ACHN (cell line): ENCODE measurements around the gene SLC35D2.
"Not testable (repeated sequence)": the region's sequence is repeated elsewhere in the genome, so short reads cannot be mapped to it uniquely, and the experiment has no call there.

Source experiments
- DNase-seq: peaks from one replicate; pipeline ENCODE4 v3.0.0-alpha.2; 2015
- in situ Hi-C: cut with HindIII; loops from 2 replicates; pipeline ENCODE4 v1.10.0; 2017; ENCODE audit warnings: low sequenced_read_pairs, low pct_ligation_motif_present, low pct_unique_long_range_greater_than_20kb

The SLC35D2 gene

GRCh38 chr9:96375507-96375906 lies 8.0 kb downstream of the SLC35D2 start:
- in situ Hi-C loops, DNase-seq: not testable (repeated sequence)

- DNase-seq: no peak
- in situ Hi-C loops: no loop called here
These were observed 15.6 kb downstream of the SLC35D2 start for GRCh38 chr9:96367943-96368342.

- in situ Hi-C loops: no loop called here
These were observed 20.1 kb downstream of the SLC35D2 start for GRCh38 chr9:96363175-96363967.

GRCh38 chr9:96362119-96362518 lies 21.4 kb downstream of the SLC35D2 start:
- in situ Hi-C loops, DNase-seq: not testable (repeated sequence)

More at GRCh38 chr9:96363175-96363967, 20.1 kb downstream of the SLC35D2 start:
- no peak for DNase-seq

- DNase-seq: no peak
These were observed 21.8 kb downstream of the SLC35D2 start for GRCh38 chr9:96361668-96362067.

GRCh38 chr9:96360976-96361375 lies 22.5 kb downstream of the SLC35D2 start:
- no peak for DNase-seq

More at GRCh38 chr9:96361668-96362067, 21.8 kb downstream of the SLC35D2 start:
- in situ Hi-C loops: no loop called here

GRCh38 chr9:96360523-96360922 lies 23.0 kb downstream of the SLC35D2 start:
- in situ Hi-C loops, DNase-seq: not testable (repeated sequence)

More at GRCh38 chr9:96360976-96361375, 22.5 kb downstream of the SLC35D2 start:
- in situ Hi-C loops: no loop called here

- in situ Hi-C loops: no loop called here
- DNase-seq: no peak
These were observed 32.6 kb downstream of the SLC35D2 start for GRCh38 chr9:96350866-96351265.

GRCh38 chr9:96348261-96348660 lies 35.2 kb downstream of the SLC35D2 start:
- DNase-seq: no peak
- in situ Hi-C loops: no loop called here

- no peak for DNase-seq
- in situ Hi-C loops: no loop called here
These were observed 38.0 kb downstream of the SLC35D2 start for GRCh38 chr9:96345551-96345950.

GRCh38 chr9:96344458-96345180 lies 38.9 kb downstream of the SLC35D2 start:
- peak; percentile 85 for DNase-seq
- in situ Hi-C loops: no loop called here

GRCh38 chr9:96343515-96344360 lies 39.8 kb downstream of the SLC35D2 start:
- no peak for DNase-seq
- in situ Hi-C loops: no loop called here

- no peak for DNase-seq
- in situ Hi-C loops: no loop called here
These were observed 40.8 kb downstream of the SLC35D2 start for GRCh38 chr9:96342571-96343245.

GRCh38 chr9:96340707-96341106 lies 42.8 kb downstream of the SLC35D2 start:
- DNase-seq: no peak
- in situ Hi-C loops: no loop called here

GRCh38 chr9:96338299-96338698 lies 45.2 kb downstream of the SLC35D2 start:
- in situ Hi-C loops: no loop called here
- DNase-seq: no peak

GRCh38 chr9:96333958-96334357 lies 49.6 kb downstream of the SLC35D2 start:
- in situ Hi-C loops: no loop called here
- no peak for DNase-seq

- in situ Hi-C loops: no loop called here
- DNase-seq: peak; percentile 41
These were observed 52.1 kb downstream of the SLC35D2 start for GRCh38 chr9:96331236-96331947.
